ENCODE measurements around the gene SEC14L1. TPM values are rescaled to one million over a fixed set of nuclear protein-coding genes. Genes with fewer than 3 reads are reported as not detected.

The SEC14L1 gene
- total RNA-seq, 2 donors from 2014 or later: 89.0 to 105 TPM

- DNase-seq (ENCODE audit: low spot score) (no peak), ATAC-seq (ENCODE audit: insufficient number of reproducible peaks, low FRiP score, low read depth) (no peak)
- H3K27me3 ChIP-seq (replicated peaks; ENCODE audit: insufficient read depth): no peaks in the 10 kb centered on the region
- peaks cover 39 to 60% of the 10 kb centered on the region in 2 donors for H3K4me1 ChIP-seq (ENCODE audit: control insufficient read depth in 1 of 2, low read depth in 2 of 2)
- no peaks in the 10 kb centered on the region for H3K9me3 ChIP-seq
- TF ChIP-seq, protein P1, sequence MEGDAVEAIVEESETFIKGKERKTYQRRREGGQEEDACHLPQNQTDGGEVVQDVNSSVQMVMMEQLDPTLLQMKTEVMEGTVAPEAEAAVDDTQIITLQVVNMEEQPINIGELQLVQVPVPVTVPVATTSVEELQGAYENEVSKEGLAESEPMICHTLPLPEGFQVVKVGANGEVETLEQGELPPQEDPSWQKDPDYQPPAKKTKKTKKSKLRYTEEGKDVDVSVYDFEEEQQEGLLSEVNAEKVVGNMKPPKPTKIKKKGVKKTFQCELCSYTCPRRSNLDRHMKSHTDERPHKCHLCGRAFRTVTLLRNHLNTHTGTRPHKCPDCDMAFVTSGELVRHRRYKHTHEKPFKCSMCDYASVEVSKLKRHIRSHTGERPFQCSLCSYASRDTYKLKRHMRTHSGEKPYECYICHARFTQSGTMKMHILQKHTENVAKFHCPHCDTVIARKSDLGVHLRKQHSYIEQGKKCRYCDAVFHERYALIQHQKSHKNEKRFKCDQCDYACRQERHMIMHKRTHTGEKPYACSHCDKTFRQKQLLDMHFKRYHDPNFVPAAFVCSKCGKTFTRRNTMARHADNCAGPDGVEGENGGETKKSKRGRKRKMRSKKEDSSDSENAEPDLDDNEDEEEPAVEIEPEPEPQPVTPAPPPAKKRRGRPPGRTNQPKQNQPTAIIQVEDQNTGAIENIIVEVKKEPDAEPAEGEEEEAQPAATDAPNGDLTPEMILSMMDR (IDR thresholded peaks at IDR 0.05): no peak
- no peak overlapping the region for H3K27ac ChIP-seq
- H3K36me3 ChIP-seq: no peaks in the 10 kb centered on the region
- H3K4me3 ChIP-seq: no peak overlapping the region
Observed at GRCh38 chr17:77125432-77125901, 15.3 kb upstream of the SEC14L1 start.

DNA sequence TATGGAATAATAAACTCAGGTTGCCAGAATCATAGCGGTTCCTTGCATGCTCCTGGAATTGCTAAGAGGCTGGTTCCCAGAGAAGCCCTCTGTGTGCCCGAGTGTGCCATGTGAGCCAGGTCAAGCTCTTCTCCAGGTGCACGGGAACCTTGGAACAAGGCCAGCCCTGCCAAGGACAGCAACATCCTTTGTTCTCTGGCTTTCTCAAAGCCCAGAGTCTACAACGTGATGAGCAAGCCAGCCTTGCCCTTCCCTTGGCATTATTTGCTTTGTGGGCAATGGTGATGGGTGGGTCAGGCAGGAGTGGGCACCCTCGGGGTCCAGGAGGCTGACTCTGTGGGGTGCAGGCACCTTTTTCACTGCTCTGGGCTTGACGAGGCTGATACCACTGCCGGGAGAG lies 14.2 kb upstream of the SEC14L1 start:
- H3K27me3 ChIP-seq (replicated peaks; ENCODE audit: insufficient read depth): no peaks in the 10 kb centered on the region
- DNase-seq (ENCODE audit: low spot score) (no peak), ATAC-seq (ENCODE audit: insufficient number of reproducible peaks, low FRiP score, low read depth) (no peak)
- no peak overlapping the region for H3K4me3 ChIP-seq
- TF ChIP-seq, protein P1 (IDR thresholded peaks at IDR 0.05): no peak
- H3K4me1 ChIP-seq (ENCODE audit: control insufficient read depth in 1 of 2, low read depth in 2 of 2): peaks cover 36 to 58% of the 10 kb centered on the region in 2 donors
- H3K36me3 ChIP-seq: no peaks in the 10 kb centered on the region
- H3K9me3 ChIP-seq: no peaks in the 10 kb centered on the region
- no peak overlapping the region for H3K27ac ChIP-seq

- Histone ChIP-seq H3K9me3 (no peaks in the 10 kb centered on the region), H3K36me3 (no peaks in the 10 kb centered on the region), H3K4me1 (ENCODE audit: control insufficient read depth in 1 of 2, low read depth in 2 of 2) (peaks cover 23 to 44% of the 10 kb centered on the region in 2 donors), H3K27me3 (replicated peaks; ENCODE audit: insufficient read depth) (no peaks in the 10 kb centered on the region), H3K4me3 (peak overlapping the region; percentile 55), H3K27ac (peak overlapping the region; percentile 15 to 35)
- TF ChIP-seq, protein P1 (IDR thresholded peaks at IDR 0.05): no peak
- ATAC-seq (ENCODE audit: insufficient number of reproducible peaks, low FRiP score, low read depth) (no peak), DNase-seq (ENCODE audit: low spot score) (no peak)
Observed at GRCh38 chr17:77127735-77128361, 12.9 kb upstream of the SEC14L1 start.

DNA sequence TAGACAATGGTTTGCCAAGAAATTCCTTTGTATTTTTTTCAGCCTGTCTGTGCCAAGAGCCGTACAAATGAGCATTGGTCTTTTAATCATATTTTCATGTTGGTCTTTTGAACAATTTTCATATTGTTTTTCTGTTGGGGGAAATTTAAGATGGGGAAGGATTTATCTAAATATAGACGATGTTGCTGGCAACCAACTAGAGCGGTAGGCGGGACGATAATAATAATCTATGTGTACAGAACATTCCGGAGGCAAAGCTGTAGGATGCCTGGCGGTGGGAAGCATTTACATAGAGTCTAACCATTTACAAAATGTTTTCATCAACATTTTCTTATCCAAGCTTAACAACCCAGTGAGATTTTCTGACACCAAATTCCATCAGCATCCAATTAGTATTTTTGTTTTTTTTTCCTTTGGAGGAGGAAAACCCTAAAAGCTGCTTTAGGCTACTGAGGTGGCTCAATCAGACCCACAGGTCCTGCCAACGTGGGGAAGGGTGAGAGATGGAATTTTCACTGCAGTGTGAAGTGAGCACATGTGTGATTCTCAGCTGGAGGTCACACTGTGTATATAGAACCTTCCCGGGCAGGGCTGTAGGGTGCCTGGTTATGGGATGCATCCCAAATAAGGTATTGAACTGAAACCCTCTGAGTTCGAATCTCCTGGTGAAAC lies 11.7 kb upstream of the SEC14L1 start:
- Histone ChIP-seq H3K4me3 (peak overlapping the region; percentile 22), H3K36me3 (no peaks in the 10 kb centered on the region), H3K9me3 (no peaks in the 10 kb centered on the region), H3K4me1 (ENCODE audit: control insufficient read depth in 1 of 2, low read depth in 2 of 2) (peaks cover 23 to 42% of the 10 kb centered on the region in 2 donors), H3K27ac (peak overlapping the region in 1 of 2 donors; percentile 34), H3K27me3 (replicated peaks; ENCODE audit: insufficient read depth) (no peaks in the 10 kb centered on the region)
- ATAC-seq (ENCODE audit: insufficient number of reproducible peaks, low FRiP score, low read depth) (no peak), DNase-seq (ENCODE audit: low spot score) (no peak)
- TF ChIP-seq, protein P1 (IDR thresholded peaks at IDR 0.05): no peak

GRCh38 chr17:77129568-77130301 lies 11.0 kb upstream of the SEC14L1 start:
- TF ChIP-seq, protein P1 (IDR thresholded peaks at IDR 0.05): no peak

More at GRCh38 chr17:77129568-77130301, 11.0 kb upstream of the SEC14L1 start:
- Histone ChIP-seq H3K4me3 (peak overlapping the region; percentile 22), H3K27ac (peak overlapping the region; percentile 26 to 34), H3K36me3 (no peaks in the 10 kb centered on the region), H3K27me3 (replicated peaks; ENCODE audit: insufficient read depth) (no peaks in the 10 kb centered on the region), H3K9me3 (no peaks in the 10 kb centered on the region), H3K4me1 (ENCODE audit: control insufficient read depth in 1 of 2, low read depth in 2 of 2) (peaks cover 19 to 35% of the 10 kb centered on the region in 2 donors)
- no peak for DNase-seq (ENCODE audit: low spot score)
- no peak for ATAC-seq (ENCODE audit: insufficient number of reproducible peaks, low FRiP score, low read depth)
